GM19372 (cell line): ENCODE results near the gene SP4.

Experiments used
- ATAC-seq: cut with Tn5 transposase; IDR thresholded peaks from one replicate; pipeline ENCODE4 v1.9.1; 2021; ENCODE audit warnings: mild to moderate bottlenecking, low read depth, moderate library complexity; ENCODE audit not compliant: unreplicated experiment

The SP4 gene

GRCh38 chr7:21427871-21428658 is at the start of gene SP4:
Gene SP4, plus strand, starts transcription at chr7:21428083. Its CDS starts 169 bp downstream, at chr7:21428252.
- ATAC-seq, result peak; percentile 56

- ATAC-seq, result peak; percentile 68
Observed at GRCh38 chr7:21383227-21384220, 44.4 kb upstream of the SP4 start.

- no peak for ATAC-seq
Observed at GRCh38 chr7:21393937-21394336, 33.9 kb upstream of the SP4 start.

GRCh38 chr7:21401944-21402343 is 25.9 kb upstream of the SP4 start:
- ATAC-seq, result no peak

- ATAC-seq, result no peak
Observed at GRCh38 chr7:21407796-21408480, 19.9 kb upstream of the SP4 start.

- ATAC-seq, result no peak
Observed at GRCh38 chr7:21408481-21408820, 19.4 kb upstream of the SP4 start.

- peak; percentile 78 for ATAC-seq
Observed at GRCh38 chr7:21412410-21412851, 15.5 kb upstream of the SP4 start.

GRCh38 chr7:21412957-21413356 is 14.9 kb upstream of the SP4 start:
- ATAC-seq, result peak; percentile 5

- no peak for ATAC-seq
Observed at GRCh38 chr7:21413502-21413901, 14.4 kb upstream of the SP4 start.

- no peak for ATAC-seq
Observed at GRCh38 chr7:21414795-21415393, 13.0 kb upstream of the SP4 start.

GRCh38 chr7:21417647-21418046 is 10.2 kb upstream of the SP4 start:
- ATAC-seq, result no peak

- no peak for ATAC-seq
Observed at GRCh38 chr7:21422751-21423150, 5.1 kb upstream of the SP4 start.

GRCh38 chr7:21425290-21425689 is 2.6 kb upstream of the SP4 start:
- no peak for ATAC-seq

- peak; percentile 0 for ATAC-seq
Observed at GRCh38 chr7:21426286-21427181, 1.3 kb upstream of the SP4 start.

- peak; percentile 70 for ATAC-seq
Observed at GRCh38 chr7:21427182-21427870, 557 bp upstream of the SP4 start.

- no peak for ATAC-seq
Observed at GRCh38 chr7:21428659-21428941, 717 bp downstream of the SP4 start.

- no peak for ATAC-seq
Observed at GRCh38 chr7:21429021-21429420, 1.1 kb downstream of the SP4 start.

GRCh38 chr7:21429786-21430574 is 2.1 kb downstream of the SP4 start:
- ATAC-seq, result no peak
